K562 (cell line): ENCODE data around the gene G2E3. TPM values are rescaled to one million over a fixed set of nuclear protein-coding genes. Genes with fewer than 3 reads are reported as not detected.

Experiments used
- ATAC-seq: fragments of 200-7000 bp; cut with Tn5 transposase; 3 replicates; pipeline ENCODE4 v1.9.1; 2020; ENCODE audit warnings: moderate library complexity
- BruUV-seq: library from RNA; stranded (reverse); fragments of 400-500 nt; replicated peaks from 2 replicates; lab custom pipeline; 2021; lab: Mats Ljungman, UMichigan
- CTCF ChIA-PET: fragments of 300-600 bp; formaldehyde crosslinking; extraction: SDS; loops from one replicate; lab custom pipeline; 2021; ENCODE audit warnings: low intra/inter-chr PET ratio; lab: Yijun Ruan, JAX
- POLR2A ChIA-PET: fragments of 300-600, 350-650 bp; sonication (Branson Sonifier 250); formaldehyde crosslinking; extraction: SDS; loops from one replicate; lab custom pipeline; 2021; ENCODE audit warnings: antibody characterized with exemption, inconsistent platforms; lab: Yijun Ruan, JAX
- DNase-seq, 4 experiments: peaks; one replicate each; pipeline versions ENCODE4 v3.0.0 to v3.0.0-alpha.2; 2011 to 2018; ENCODE audit warnings: low spot score in 3 of 4, mixed read lengths in 3 of 4; ENCODE audit errors: extremely low read depth in 1 of 4
- FAIRE-seq: peaks from 2 replicates; lab custom pipeline; 2011; peaks lifted over from hg19 to GRCh38; lab: Jason Lieb, UNC
- H2AFZ ChIP-seq: 2 replicates; pipeline ENCODE4 v1.6.0; 2011; ENCODE audit warnings: low read depth, low read length, control low read depth, inconsistent platforms
- H3K27ac ChIP-seq: fragments of 200-600 bp; 3 replicates; pipeline ENCODE4 v1.8.0; 2011; ENCODE audit warnings: low read depth, mild to moderate bottlenecking, control low read depth, inconsistent platforms, low read length, moderate library complexity, mixed read lengths; ENCODE audit errors: extremely low read depth
- H3K27me3 ChIP-seq, 2 experiments: fragments of 300-600 bp in 1 of 2; 2 replicates in 1 of 2; 3 replicates in 1 of 2; pipeline versions ENCODE4 v1.6.0 to v1.8.0; 2011; ENCODE audit warnings: inconsistent platforms in 2 of 2, low read length in 2 of 2, mild to moderate bottlenecking in 1 of 2, mixed read lengths in 1 of 2, moderate library complexity in 1 of 2; ENCODE audit not compliant: control insufficient read depth in 2 of 2, insufficient read depth in 2 of 2
- H3K36me3 ChIP-seq: fragments of 300-600 bp; 3 replicates; pipeline ENCODE4 v1.8.0; 2011; ENCODE audit warnings: mild to moderate bottlenecking, low read length, inconsistent platforms; ENCODE audit not compliant: control insufficient read depth, insufficient read depth
- H3K4me1 ChIP-seq, 2 experiments: fragments of 200-600 bp in 1 of 2; replicated peaks in 1 of 2; 2 replicates in 1 of 2; 3 replicates in 1 of 2; pipeline versions ENCODE4 v1.5.1 to v1.8.0; 2011; ENCODE audit warnings: inconsistent platforms in 2 of 2, low read length in 2 of 2, mild to moderate bottlenecking in 1 of 2, mixed read lengths in 1 of 2, moderate library complexity in 1 of 2; ENCODE audit not compliant: control insufficient read depth in 2 of 2, insufficient read depth in 2 of 2
- H3K4me2 ChIP-seq: 2 replicates; pipeline ENCODE4 v1.6.1; 2011; ENCODE audit warnings: low read length, control low read depth, inconsistent platforms, mixed read lengths; ENCODE audit not compliant: insufficient read depth
- H3K4me3 ChIP-seq: fragments of 200-600 bp; sonication (generic), shearing (Covaris generic); 2 replicates; pipeline ENCODE4 v1.5.1; 2016; ENCODE audit warnings: control low read depth, inconsistent platforms
- H3K79me2 ChIP-seq: fragments of 200-600 bp; 3 replicates; pipeline ENCODE4 v1.8.0; 2011; ENCODE audit warnings: low read length, inconsistent platforms; ENCODE audit not compliant: control insufficient read depth, insufficient read depth
- H3K9ac ChIP-seq, 2 experiments: 2 replicates each; pipeline versions ENCODE4 v1.6.0 to v1.6.1; 2011; ENCODE audit warnings: low read depth in 2 of 2, low read length in 2 of 2, control low read depth in 1 of 2, inconsistent platforms in 1 of 2, mild to moderate bottlenecking in 1 of 2, mixed read lengths in 1 of 2; ENCODE audit not compliant: insufficient read depth in 1 of 2
- H3K9me1 ChIP-seq: one replicate; pipeline ENCODE4 v1.6.0; 2011; ENCODE audit warnings: inconsistent platforms, mild to moderate bottlenecking, low read length, moderate library complexity; ENCODE audit not compliant: control insufficient read depth, insufficient read depth
- H3K9me3 ChIP-seq: replicated peaks from 2 replicates; pipeline ENCODE4 v1.5.1; 2011; ENCODE audit warnings: low read depth, low read length, inconsistent platforms; ENCODE audit not compliant: control insufficient read depth, insufficient read depth
- H4K20me1 ChIP-seq: replicated peaks from 2 replicates; pipeline ENCODE4 v1.6.1; 2011; ENCODE audit warnings: low read length, inconsistent platforms, mixed read lengths; ENCODE audit not compliant: control insufficient read depth, insufficient read depth
- ARID4B ChIP-seq: sonication (generic); formaldehyde crosslinking; IDR thresholded peaks from 2 replicates; pipeline ENCODE4 v1.8.0; 2022; ENCODE audit warnings: mild to moderate bottlenecking, missing genetic modification reagents
- NFE2 ChIP-seq: IDR thresholded peaks from 2 replicates; pipeline ENCODE4 v1.6.1; 2014; ENCODE audit warnings: antibody characterized with exemption, low read depth
- STAG1 ChIP-seq: sonication (generic); formaldehyde crosslinking; IDR thresholded peaks from 2 replicates; pipeline ENCODE4 v1.5.0; 2020; ENCODE audit warnings: missing genetic modification reagents, borderline replicate concordance
- WGBS: fragments of 100-300 bp; shearing (Covaris generic); methylation state at CpG from one replicate; pipeline ENCODE4 v1.1.6; 2016; ENCODE audit warnings: low coverage, mixed read lengths; ENCODE audit not compliant: insufficient coverage; ENCODE audit errors: missing lambda C conversion rate; 5-methylcytosine and 5-hydroxymethylcytosine counted together
- in situ Hi-C: fragments of 300-500 bp; cut with MboI; formaldehyde crosslinking; loops from 4 replicates; pipeline ENCODE4 v1.15.0; 2018; ENCODE audit warnings: inconsistent platforms, mixed read lengths
- intact Hi-C: fragments of 100-400 bp; cut with micrococcal nuclease; formaldehyde crosslinking; loops from 2 replicates; pipeline ENCODE4 v1.14.2; 2022
- polyA plus RNA-seq, 8 experiments: library from polyadenylated mRNA; depleted of rRNA in 4 of 8; stranded (reverse) in 5 of 8; unstranded in 3 of 8; fragments of >200 nt; fragmentation: Nextera tagmentation in 2 of 8; fragmentation: Illumina TruSeq in 1 of 8; extraction: Ambion mirVana in 2 of 8; extraction: Trizol in 1 of 8; gene quantifications; 2 replicates each; pipeline versions ENCODE4 v1.2.1 to v1.2.3, GENCODE V29; 2011 to 2014; ENCODE audit warnings: inconsistent platforms in 1 of 8, missing spikeins in 1 of 8
- total RNA-seq, 7 experiments: library from RNA; depleted of rRNA in 6 of 7; stranded (reverse); fragments of >200 nt in 6 of 7; fragmentation: Illumina TruSeq in 2 of 7; extraction: Trizol in 2 of 7; gene quantifications; 2 replicates each; pipeline versions ENCODE4 v1.2.1 to v1.2.3, GENCODE V29; 2011 to 2021; ENCODE audit warnings: low replicate concordance in 1 of 7

G2E3 gene
- total and polyA plus RNA-seq, 9 of the 15 experiments (the other 6 are each of a cell fraction or from before 2014, with no cell fraction given): 9.8 to 53.5 (median 24.7) TPM

GRCh38 chr14:30614155-30614554 lies 55.2 kb downstream of the G2E3 start:
- Histone ChIP-seq H3K9ac (no peak overlapping the region), H3K27me3 (no peaks in the 10 kb centered on the region), H2AFZ (no peak overlapping the region), H3K27ac (no peak overlapping the region), H3K4me3 (no peak overlapping the region), H3K9me3 (no peaks in the 10 kb centered on the region), H3K36me3 (peaks cover 51% of the 10 kb centered on the region; the same call in 1 of the 3 replicates), H3K4me1 (no peaks in the 10 kb centered on the region), H3K79me2 (no peaks in the 10 kb centered on the region), H3K4me2 (no peak overlapping the region), H3K9me1 (no peaks in the 10 kb centered on the region), H4K20me1 (no peaks in the 10 kb centered on the region)
- ChIA-PET POLR2A (interaction anchor here (0.8 kb wide), 1 partner anchor 9 kb away, joined by 3 read pairs; no protein-coding TSS in a partner anchor), CTCF (no interaction called here)
- no peak for TF ChIP-seq STAG1 (CRISPR knock-in tag)
- 0 out of 2 replicates have a peak, but pooled peaks have one; percentile 3 for TF ChIP-seq NFE2
- no peak for TF ChIP-seq ARID4B (CRISPR knock-in tag)
- DNase-seq (no peak), ATAC-seq (no peak), FAIRE-seq (no peak)
- in situ Hi-C loops: no loop called here
- BruUV-seq: no TSS peak
- intact Hi-C loops: loop anchor here (10.0 kb wide), 1 partner anchor 239 kb away; no protein-coding TSS in a partner anchor
- WGBS: 79% methylated on average over 2 of the region's 2 CpGs
